Spleen (tissue), 7 donors: Measurements from ENCODE around the gene ASPG.

ENCODE experiments used
- CTCF ChIP-seq, 11 experiments: fragments of 200-600 bp in 7 of 11; fragments of 450-650 bp in 4 of 11; sonication (generic) in 4 of 11; IDR thresholded peaks in 8 of 11; conservative IDR thresholded peaks in 3 of 11; 1 replicate in 7 of 11; 2 replicates in 4 of 11; pipeline versions ENCODE4 v1.4.0 to v1.8.0; 2016 to 2021; ENCODE audit warnings: antibody characterized with exemption in 11 of 11, inconsistent platforms in 4 of 11, mild to moderate bottlenecking in 1 of 11
- POLR2AphosphoS5 ChIP-seq, 3 donors: sonication (generic); formaldehyde crosslinking; IDR thresholded peaks; one replicate each; pipeline ENCODE4 v1.5.1; 2017; ENCODE audit warnings: antibody characterized with exemption in 3 of 3
- donor health status: DM: no; HTN: no; CAD: no; lungs with moderate emphysema.
- donor health status: DM: no; HTN: no; CAD: no.
- donor health status: DM: no; HTN: no; CAD: no.

GRCh38 chr14:104087981-104088850, 2.7 kb downstream of the ASPG start:
- no peak for TF ChIP-seq CTCF (IDR thresholded peaks at IDR 0.05 in 8 of 11, conservative IDR thresholded peaks at IDR 0.05 in 3 of 11)
- TF ChIP-seq POLR2AphosphoS5 (IDR thresholded peaks at IDR 0.05): no peak
